IPS-NIHi11 (cell line): ENCODE results near the gene RSRC2.
"Not testable (repeated sequence)": the region's sequence is repeated elsewhere in the genome, so short reads cannot be mapped to it uniquely, and the experiment has no call there.

Experiments used
- DNase-seq: peaks from one replicate; pipeline ENCODE4 v3.0.0; 2012; ENCODE audit warnings: mixed read lengths, low spot score

The RSRC2 gene

DNA sequence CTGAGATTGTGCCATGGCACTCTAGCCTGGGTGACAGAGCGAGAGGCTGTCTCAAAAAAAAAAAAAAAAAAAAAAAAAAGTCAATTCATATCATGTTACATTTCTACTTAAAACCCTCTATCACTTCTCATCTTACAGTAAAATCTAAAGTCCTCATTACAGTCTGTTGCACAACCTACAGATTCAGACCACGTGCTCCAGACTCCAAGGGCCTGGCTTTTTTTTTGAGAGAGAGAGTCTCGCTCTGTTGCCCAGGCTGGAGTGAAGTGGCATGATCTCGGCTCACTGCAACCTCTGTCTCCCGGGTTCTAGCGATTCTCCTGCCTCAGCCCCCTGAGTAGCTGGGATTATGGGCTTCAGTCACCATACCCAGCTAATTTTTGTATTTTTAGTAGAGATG, 40.4 kb downstream of the RSRC2 start:
- not testable (repeated sequence) for DNase-seq

- not testable (repeated sequence) for DNase-seq
Observed at GRCh38 chr12:122484385-122484784, 42.4 kb downstream of the RSRC2 start.

DNA sequence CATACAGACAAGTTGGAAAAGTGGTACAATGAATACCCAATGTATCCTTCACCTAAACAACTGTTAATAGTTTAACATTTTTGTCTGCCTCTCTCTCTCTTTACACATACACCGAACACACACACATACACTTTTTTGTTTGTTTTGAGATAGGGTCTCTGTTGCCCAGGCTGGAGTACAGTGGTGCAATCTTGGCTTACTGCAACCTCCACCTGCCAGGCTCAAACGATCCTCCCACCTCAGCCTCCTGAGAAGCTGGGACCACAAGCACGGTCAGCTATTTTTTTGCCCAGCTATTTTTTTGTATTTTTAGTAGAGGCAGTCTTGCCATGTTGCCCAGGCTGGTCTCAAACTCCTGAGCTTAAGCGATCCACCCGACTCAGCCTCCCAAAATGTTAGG, 42.8 kb downstream of the RSRC2 start:
- no peak for DNase-seq

DNA sequence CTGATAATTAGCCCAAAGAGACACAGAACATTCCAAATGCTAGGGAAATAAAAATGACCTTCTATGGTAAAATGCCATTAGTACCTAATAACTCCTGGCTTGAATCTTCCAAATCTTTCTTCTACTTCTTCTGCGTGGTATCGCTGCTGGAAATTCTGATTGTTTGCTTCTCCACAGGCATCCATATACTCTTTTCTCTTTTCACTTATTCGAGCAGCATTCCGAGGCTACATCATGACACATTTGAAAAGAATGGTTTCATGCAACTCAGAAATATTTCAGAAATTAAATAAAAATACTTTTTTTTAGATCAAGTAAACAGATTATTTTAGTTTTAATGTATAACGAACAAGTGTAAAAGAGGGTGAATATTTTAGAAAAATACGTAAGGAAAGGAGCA, 44.9 kb downstream of the RSRC2 start:
- no peak for DNase-seq

- no peak for DNase-seq
Observed at GRCh38 chr12:122480753-122481152, 46.0 kb downstream of the RSRC2 start.

GRCh38 chr12:122474324-122474716, 52.4 kb downstream of the RSRC2 start:
- DNase-seq = no peak

- DNase-seq = no peak
Observed at GRCh38 chr12:122473543-122474323, 53.0 kb downstream of the RSRC2 start.

- peak; percentile 30 for DNase-seq
Observed at GRCh38 chr12:122471324-122472226, 55.2 kb downstream of the RSRC2 start.

GRCh38 chr12:122470576-122470975, 56.2 kb downstream of the RSRC2 start:
- not testable (repeated sequence) for DNase-seq

DNA sequence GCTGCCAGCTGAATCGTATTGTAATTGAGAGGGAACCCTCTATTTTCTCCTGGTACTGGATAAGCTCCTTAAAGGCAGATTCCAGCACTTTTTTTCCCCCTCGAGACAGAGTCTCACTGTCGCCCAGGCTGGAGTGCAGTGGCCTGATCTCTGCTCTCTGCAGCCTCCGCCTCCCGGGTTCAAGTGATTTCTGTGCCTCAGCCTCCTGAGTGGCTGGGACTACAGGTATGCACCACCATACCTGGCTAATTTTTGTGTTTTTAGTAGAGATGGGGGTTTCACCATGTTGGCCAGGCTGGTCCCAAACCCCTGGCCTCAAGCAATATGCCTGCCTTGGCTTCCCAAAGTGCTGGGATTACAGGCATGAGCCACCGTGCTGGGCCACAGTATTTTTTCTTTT, 56.9 kb downstream of the RSRC2 start:
- not testable (repeated sequence) for DNase-seq

GRCh38 chr12:122467983-122468382, 58.8 kb downstream of the RSRC2 start:
- no peak for DNase-seq

- peak; percentile 37 for DNase-seq
Observed at GRCh38 chr12:122464317-122465042, 62.3 kb downstream of the RSRC2 start.

GRCh38 chr12:122460641-122461040, 66.1 kb downstream of the RSRC2 start:
- no peak for DNase-seq

- no peak for DNase-seq
Observed at GRCh38 chr12:122460061-122460460, 66.7 kb downstream of the RSRC2 start.

DNA sequence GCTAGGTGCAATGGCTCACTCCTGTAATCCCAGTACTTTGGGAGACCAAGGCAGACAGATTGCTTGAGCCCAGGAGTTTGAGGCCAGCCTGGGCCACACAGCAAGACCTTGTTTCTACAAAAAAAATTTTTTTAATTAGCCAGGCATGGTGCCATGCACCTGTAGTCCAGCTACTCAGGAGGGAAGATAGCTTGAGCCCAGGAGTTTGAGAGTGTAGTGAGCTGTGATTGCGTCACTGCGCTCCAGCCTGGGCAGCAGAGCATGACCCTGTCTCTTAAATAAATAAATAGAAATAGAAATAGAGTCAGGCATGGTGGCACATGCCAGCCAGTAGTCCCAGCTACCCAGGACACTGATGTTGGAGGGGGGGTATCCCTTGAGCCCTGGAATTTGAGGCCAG, 67.5 kb downstream of the RSRC2 start:
- DNase-seq = no peak

GRCh38 chr12:122458105-122459035, 68.4 kb downstream of the RSRC2 start:
- no peak for DNase-seq

DNA sequence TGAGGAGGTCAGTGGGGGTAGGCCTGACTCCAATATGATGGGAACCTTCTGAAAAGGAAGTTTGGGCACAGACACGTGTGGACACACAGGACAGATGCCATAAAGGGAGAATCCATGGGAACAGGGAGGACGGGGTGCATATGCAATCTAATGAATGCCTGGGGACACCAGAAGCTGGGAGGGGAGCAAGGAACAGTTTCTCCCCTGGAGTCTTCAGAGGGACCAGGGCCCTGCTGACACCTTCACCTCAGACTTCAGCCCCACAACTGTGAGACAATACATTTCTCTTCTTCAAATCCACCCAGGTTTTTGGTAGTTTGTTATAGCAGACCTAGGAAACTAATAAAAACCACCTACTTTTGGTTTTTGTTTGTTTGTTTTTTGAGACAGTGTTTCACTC, 69.1 kb downstream of the RSRC2 start:
- DNase-seq = no peak

- no peak for DNase-seq
Observed at GRCh38 chr12:122454739-122455138, 72.0 kb downstream of the RSRC2 start.

DNA sequence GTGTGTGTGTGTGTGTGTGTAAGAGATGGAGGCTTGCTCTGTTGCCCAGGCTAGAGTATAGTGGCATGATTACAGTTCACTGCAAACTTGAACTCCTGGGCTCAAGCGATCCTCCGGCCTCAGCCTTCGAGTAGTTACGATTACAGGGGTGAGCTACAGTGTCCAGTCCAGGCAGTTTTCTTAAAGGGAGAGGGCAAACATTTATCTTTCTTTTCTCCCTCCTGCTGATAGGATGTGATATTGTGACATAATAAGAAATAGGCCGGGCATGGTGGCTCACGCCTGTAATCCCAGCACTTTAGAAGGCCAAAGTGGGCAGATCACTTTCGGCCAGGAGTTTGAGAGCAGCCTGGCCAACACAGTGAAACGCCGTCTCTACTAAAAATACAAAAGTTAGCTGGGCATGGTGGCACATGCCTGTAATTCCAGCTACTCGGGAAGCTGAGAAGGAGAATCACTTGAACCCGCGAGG, 72.5 kb downstream of the RSRC2 start:
- no peak for DNase-seq
